GM18502 (cell line): ENCODE results near the gene ASAP2.

ENCODE experiments used
- ATAC-seq: cut with Tn5 transposase; IDR thresholded peaks from one replicate; pipeline ENCODE4 v1.9.1; 2021; ENCODE audit warnings: mild to moderate bottlenecking; ENCODE audit not compliant: unreplicated experiment, poor library complexity

The ASAP2 gene

DNA sequence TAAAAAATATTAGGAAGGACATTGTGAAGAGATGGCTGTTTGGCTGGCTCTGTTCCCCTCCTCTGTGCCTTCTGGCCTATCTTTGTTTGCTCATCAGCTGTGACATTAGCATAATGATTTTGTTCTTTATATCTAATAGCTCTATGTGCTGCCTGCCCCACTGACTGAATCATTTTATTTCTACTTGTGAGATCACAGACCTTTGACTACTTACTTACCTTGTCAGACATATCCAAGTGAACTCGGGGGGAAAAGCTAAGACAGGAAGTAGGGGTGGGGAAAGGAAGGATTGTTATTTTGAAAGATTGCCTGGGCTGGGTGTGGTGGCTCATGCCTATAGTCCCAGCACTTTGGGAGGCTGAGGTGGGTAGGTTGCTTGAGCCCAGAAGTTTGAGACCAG, 104.2 kb downstream of the ASAP2 start:
- no peak for ATAC-seq

DNA sequence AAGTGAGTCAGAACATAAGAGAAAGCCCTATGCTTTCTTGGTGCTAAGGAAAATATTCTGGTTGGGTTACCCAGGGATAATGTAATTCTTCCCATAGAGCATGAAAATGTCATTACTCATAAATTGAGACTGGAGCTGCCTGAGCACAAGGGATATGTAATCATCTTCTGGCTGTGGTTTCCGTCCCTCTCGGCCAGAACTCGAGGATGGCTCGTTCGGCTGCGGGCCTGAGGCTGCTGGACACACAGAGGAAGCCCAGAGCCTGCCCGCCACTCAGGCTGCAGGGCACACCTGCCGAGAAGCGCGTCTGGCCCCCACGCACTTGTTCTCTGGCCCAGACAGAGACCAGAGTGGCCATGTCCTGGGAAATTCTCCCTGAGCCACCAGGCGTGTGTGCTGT, 104.9 kb downstream of the ASAP2 start:
- no peak for ATAC-seq

DNA sequence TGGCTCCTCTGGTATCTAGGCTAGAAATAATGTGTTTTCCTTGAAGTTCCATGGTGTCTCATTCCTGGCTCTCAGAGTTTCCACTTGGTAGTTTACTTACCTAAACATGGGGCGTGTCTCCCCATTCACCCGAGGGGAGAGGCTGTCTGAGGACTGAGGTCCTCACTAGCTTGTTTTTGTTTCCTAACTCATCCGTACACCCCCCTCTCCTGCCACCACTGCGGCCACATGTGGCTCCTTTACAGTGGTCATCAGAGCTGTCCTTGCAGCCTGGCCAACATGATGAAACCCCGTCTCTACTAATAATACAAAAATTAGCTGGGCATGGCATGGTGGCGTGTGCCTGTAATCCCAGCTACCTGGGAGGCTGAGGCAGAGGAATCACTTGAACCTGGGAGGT, 106.0 kb downstream of the ASAP2 start:
- no peak for ATAC-seq

DNA sequence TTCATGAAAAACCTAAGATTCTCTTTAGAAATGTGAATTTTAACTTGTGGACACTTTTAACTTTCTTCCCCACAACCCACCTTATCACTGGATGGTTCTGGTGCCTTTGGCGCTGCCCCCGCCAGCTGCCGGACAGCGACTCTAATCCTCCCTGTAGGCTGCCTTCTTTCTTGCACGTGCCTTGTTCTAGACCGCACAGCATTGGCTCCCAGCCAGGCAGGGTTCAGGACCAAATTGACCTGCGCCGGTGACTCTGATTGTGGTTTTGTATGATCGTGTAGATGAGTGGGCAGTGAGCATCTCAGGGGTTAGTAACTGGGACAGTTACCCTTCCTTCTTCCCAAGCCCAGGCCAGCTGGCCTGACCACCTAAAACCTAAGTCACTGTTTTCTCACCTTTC, 106.8 kb downstream of the ASAP2 start:
- no peak for ATAC-seq

DNA sequence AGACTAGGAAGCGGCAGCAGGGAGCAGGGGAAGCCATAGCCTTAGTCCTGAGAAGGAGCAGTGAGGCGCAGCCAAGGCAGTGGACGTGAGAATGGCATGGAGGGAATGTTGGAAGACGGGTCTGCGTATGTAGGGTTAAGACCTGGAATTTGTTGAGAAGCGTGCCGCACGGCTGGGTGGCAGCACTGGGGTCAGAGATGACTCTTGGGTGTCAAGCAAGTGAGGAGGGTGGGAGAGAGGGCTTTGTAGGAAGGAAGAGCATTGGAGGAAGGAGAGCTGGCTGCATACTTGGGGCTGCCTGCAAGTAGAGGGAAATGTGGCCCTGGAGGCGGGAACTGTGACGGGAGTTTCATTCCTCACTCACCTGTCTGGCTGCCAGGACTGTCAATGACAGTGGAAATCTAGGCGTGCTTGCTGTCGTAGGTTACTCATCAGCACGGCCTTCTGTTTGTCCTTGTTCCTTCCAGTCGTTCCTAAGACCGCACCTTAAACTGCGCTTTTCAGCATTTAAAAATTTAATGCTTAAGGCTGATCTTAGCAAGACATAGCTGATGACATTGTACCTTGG, 108.8 kb downstream of the ASAP2 start:
- no peak for ATAC-seq

DNA sequence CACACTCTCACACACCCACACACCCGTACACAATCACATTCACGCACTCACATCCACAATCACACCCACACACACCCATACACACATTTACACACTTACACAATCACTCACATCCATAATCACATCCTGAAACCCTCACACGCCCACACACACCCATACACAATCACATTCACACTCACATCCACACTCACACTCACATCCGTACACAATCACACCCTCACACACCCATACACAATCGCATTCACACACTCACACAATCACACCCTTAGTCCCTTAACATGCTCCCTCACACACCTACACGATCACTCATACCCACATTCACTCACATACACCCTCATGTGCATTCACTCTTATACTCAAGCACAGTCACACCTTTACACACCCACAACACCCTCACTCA, 110.9 kb downstream of the ASAP2 start:
- ATAC-seq = no peak

DNA sequence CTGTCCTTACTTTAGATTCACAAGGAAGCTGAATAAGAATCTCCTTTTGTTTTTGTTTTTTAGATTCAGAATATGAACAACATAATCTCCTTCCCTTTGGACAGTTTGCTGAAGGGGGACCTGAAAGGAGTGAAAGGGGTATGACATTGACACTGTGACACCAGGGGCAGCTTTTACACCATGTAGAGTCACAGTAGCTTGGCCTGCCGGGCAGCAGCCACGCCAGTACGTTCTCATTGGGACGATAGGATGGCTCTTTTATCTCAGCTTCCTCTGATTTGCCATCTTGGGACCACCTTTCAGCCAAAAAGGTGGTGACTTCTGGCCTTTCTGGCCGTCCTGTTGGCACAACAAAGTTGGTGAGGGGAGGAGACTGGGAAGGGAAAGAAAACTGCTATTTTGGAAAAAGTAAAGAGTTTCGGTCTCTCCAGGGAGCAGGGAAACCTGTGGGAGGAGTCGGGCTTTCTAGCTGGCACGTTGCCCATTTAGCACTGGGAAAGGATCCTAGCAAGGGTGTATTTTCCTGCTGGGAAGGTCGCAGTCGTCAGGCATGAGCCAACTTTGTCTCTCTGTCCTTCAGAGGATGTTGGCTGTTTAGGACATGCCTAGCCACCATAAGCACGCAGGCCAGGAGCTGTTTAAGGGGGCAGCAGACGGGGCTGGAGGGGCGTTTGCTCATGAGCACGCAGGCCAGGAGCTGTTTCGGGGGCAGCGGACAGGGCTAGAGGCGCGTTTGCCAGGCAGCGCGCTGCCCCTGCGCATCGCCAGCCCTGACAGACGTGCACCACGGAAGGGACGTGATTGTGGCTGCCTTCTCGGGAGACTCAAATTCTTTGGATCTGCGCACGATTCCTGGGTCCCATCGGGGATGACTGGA, 112.1 kb downstream of the ASAP2 start:
- ATAC-seq = no peak

DNA sequence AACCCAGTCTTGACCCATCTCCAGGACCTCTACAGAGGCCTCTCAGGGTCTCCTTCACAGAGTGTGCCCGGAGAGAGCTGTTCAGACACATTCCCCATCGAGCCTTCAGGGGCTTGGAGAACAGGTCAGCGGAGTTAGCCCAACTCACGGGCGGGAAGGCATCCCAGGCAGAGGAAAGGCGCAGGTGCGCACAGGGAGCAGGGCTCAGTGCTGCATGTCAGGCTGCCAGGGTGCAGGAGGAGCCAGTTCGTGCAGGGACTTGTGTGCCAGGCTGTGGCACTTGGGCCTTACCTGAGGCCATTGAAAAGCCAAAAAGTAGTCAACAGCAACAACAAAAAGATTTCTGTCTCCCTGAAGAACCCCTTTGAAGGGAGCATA, 112.7 kb downstream of the ASAP2 start:
- ATAC-seq = no peak

GRCh38 chr2:9322576-9322975, 116.0 kb downstream of the ASAP2 start:
- no peak for ATAC-seq

- ATAC-seq = no peak
These were observed 118.8 kb downstream of the ASAP2 start for GRCh38 chr2:9325428-9325827.

DNA sequence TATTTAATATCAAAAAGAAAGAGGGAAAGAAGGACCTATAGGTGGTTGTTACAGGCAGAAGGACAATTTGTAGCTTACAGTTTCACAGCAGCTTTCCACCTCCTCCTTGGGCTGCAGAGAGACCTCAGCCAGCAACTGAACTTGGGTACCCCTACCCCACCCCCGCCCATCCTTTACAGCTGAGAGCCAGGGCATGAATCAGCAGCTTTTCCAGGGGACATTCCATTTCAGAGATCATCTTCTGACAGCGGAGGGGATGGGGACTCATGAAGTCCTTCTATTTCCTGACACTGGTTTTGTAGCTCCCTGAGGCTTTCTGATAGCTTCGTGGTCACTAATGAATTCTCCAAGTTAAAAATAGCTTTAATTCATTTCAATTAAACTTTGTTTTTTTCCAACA, 120.4 kb downstream of the ASAP2 start:
- ATAC-seq = no peak

GRCh38 chr2:9327873-9328352, 121.3 kb downstream of the ASAP2 start:
- ATAC-seq = no peak

GRCh38 chr2:9328931-9329330, 122.3 kb downstream of the ASAP2 start:
- ATAC-seq = no peak

DNA sequence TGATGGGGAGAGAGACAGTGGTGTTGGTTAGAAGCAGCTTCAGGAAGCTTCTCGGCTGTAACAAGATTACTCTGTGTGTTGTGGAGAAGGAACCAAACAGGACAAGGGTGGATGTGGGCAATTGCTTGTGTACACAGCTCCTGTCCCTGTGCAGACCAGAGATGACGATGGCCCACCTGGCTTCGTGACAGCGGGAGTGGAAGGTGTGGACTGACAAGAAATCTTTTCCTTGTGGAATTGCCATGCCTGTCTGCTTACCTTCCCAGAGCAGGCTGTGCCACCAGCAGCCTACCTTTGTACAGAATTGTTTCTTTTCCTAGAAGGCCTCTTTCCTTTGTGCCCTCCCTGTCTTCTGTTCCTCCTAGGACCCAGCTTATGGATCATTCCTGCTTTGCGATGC, 122.9 kb downstream of the ASAP2 start:
- no peak for ATAC-seq

GRCh38 chr2:9330612-9331270, 124.1 kb downstream of the ASAP2 start:
- no peak for ATAC-seq

- no peak for ATAC-seq
These were observed 125.1 kb downstream of the ASAP2 start for GRCh38 chr2:9331704-9332103.

- ATAC-seq = no peak
These were observed 125.7 kb downstream of the ASAP2 start for GRCh38 chr2:9332136-9332852.

GRCh38 chr2:9332853-9333245, 126.2 kb downstream of the ASAP2 start:
- ATAC-seq = no peak

GRCh38 chr2:9333591-9334171, 127.1 kb downstream of the ASAP2 start:
- no peak for ATAC-seq

- no peak for ATAC-seq
These were observed 128.1 kb downstream of the ASAP2 start for GRCh38 chr2:9334761-9335160.
